Measurements from ENCODE around the gene SMG5.
"Not testable (repeated sequence)": the region's sequence is repeated elsewhere in the genome, so short reads cannot be mapped to it uniquely, and the experiment has no call there.

Gene SMG5

DNA sequence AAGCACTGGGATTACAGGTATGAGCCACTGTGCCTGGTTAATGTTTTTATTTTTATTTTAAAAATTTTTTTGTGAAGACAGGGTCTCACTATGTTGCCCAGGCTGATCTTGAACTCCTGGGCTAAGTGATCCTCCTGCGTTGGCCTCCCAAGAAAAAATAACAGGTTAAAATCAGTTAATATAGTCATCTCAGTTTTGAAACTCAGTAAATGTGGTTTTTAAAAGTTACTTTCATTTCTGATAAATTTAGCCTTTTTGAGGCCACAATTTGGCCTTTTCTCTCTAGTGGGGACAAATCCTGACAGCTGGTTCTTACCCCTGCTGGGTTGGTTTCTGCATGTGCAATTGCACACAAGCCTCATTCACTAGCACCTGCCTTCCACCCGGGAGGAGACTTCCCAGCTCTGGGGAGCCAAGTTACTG, 56.5 kb downstream of the SMG5 start:
- TF ChIP-seq, protein P1, sequence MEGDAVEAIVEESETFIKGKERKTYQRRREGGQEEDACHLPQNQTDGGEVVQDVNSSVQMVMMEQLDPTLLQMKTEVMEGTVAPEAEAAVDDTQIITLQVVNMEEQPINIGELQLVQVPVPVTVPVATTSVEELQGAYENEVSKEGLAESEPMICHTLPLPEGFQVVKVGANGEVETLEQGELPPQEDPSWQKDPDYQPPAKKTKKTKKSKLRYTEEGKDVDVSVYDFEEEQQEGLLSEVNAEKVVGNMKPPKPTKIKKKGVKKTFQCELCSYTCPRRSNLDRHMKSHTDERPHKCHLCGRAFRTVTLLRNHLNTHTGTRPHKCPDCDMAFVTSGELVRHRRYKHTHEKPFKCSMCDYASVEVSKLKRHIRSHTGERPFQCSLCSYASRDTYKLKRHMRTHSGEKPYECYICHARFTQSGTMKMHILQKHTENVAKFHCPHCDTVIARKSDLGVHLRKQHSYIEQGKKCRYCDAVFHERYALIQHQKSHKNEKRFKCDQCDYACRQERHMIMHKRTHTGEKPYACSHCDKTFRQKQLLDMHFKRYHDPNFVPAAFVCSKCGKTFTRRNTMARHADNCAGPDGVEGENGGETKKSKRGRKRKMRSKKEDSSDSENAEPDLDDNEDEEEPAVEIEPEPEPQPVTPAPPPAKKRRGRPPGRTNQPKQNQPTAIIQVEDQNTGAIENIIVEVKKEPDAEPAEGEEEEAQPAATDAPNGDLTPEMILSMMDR (conservative IDR thresholded peaks at IDR 0.05), result no peak
- no peak for TF ChIP-seq ZFX (IDR thresholded peaks at IDR 0.05)
- H3K27ac ChIP-seq, result no peak overlapping the region

DNA sequence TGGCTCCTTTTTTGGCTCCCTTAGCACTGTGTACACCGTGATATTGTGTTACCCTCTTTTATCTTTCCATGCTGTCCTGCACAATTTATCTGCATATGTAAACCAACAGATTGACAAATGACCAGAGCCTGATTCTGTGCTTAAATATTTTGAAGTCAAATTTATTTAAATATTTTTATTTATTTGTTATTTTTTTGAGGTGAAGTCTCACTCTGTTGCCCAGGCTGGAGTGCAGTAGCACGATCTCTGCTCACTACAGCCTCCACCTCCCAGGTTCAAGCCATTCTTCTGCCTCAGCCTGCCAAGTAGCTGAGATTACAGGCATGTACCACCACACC, 57.0 kb downstream of the SMG5 start:
- TF ChIP-seq, protein P1 (conservative IDR thresholded peaks at IDR 0.05), result no peak; the same call in 1 of the 2 replicates
- H3K27ac ChIP-seq, result no peak overlapping the region

DNA sequence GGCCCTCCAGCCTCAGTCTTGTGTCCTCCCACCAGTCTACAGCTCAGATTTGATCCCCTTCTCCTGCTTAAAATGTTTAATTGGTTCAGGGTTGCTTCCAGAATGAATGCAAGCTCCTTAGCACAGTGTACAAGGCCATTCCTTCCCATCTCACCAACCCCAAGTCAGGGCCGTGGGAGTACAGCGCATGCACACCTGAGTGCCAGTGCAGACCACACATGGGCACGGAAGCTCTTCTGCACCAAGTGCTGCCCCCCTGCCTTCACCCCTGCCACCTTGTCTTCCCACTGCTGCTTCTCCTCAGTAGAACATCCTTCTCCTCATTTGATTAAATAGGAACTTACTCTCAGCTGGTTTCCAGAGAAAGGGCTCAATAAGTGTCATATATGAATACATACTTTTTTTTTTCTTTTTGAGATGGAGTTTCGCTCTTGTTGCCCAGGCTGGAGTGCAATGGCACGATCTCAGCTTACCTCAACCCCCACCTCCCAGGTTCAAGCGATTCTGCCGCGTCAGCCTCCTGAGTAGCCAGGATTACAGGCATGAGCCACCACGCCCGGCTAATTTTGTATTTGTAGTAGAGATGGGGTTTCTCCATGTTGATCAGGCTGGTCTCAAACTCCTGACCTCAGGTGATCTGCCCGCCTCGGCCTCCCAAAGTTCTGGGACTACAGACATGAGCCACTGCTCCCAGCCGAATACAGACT, 60.5 kb downstream of the SMG5 start:
- no peak overlapping the region for H3K27ac ChIP-seq
- TF ChIP-seq ZFX (IDR thresholded peaks at IDR 0.05), result no peak
- TF ChIP-seq, protein P1 (conservative IDR thresholded peaks at IDR 0.05), result no peak

DNA sequence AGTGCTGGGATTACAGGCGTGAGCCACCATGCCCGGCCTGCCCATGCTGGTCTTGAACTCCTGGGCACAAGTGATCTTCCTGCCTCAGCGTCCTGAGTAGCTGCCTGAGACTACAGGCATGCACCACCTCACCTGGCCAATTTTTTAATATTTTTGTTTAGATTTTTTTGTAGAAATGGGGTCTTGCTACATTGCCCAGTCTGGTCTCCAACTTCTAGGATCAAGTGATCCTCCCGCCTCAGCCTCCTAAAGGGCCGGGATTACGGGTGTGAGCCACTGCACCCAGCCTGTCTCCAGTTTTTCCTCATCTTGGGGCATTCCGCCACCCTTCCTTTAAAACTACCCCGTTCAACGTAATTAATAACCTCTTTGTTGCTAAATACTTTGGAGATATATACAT, 62.4 kb downstream of the SMG5 start:
- no peak overlapping the region for H3K27ac ChIP-seq
- TF ChIP-seq ZFX (IDR thresholded peaks at IDR 0.05), result no peak
- TF ChIP-seq, protein P1 (conservative IDR thresholded peaks at IDR 0.05), result no peak

DNA sequence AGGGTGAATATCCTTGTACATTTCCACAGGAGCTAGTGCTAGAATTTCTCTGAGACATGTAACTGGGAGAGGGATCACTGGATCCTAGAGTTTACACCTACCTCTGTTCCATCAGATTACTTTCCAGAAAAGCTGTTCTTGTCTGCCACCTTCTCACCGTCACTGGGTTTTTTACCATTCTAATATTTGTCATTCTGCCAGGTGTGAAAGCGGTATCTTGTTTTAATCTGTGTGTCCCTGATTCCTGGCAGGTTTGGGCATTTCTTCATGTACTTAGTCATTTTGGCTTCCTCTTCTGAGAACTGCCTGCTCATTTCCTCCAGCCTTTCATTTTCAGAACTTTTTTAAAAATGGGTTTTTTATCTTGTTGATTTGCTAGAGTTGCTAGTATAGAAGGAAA, 64.8 kb downstream of the SMG5 start:
- H3K27ac ChIP-seq, result peak overlapping the region; percentile 69
- TF ChIP-seq, protein P1 (conservative IDR thresholded peaks at IDR 0.05), result no peak
- no peak for TF ChIP-seq ZFX (IDR thresholded peaks at IDR 0.05)

DNA sequence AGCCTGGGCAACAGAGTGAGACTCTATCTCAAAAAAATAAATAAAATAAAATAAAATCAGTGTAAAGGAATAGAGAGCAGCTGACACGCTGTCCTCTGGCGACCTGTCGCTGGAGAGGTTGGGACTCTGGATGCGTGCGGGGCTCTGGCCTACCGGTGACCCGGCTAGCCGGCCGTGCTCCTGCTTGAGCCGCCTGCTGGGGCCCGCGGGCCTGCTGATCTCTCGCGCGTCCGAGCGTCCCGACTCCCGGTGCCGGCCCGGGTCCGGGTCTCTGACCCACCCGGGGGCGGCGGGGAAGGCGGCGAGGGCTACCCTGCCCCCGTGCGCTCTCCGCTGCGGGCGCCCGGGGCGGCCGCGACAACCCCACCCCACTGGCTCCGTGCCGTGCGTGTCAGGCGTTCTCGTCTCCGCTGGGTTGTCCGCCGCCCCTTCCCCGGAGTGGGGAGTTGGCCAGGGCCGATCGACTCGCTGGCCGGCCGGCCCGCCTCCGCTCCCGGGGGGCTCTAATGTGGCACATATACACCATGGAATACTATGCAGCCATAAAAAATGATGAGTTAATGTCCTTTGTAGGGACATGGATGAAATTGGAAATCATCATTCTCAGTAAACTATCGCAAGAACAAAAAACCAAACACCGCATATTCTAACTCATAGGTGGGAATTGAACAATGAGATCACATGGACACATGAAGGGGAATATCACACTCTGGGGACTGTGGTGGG, 66.1 kb downstream of the SMG5 start:
- not testable (repeated sequence) for H3K27ac ChIP-seq

DNA sequence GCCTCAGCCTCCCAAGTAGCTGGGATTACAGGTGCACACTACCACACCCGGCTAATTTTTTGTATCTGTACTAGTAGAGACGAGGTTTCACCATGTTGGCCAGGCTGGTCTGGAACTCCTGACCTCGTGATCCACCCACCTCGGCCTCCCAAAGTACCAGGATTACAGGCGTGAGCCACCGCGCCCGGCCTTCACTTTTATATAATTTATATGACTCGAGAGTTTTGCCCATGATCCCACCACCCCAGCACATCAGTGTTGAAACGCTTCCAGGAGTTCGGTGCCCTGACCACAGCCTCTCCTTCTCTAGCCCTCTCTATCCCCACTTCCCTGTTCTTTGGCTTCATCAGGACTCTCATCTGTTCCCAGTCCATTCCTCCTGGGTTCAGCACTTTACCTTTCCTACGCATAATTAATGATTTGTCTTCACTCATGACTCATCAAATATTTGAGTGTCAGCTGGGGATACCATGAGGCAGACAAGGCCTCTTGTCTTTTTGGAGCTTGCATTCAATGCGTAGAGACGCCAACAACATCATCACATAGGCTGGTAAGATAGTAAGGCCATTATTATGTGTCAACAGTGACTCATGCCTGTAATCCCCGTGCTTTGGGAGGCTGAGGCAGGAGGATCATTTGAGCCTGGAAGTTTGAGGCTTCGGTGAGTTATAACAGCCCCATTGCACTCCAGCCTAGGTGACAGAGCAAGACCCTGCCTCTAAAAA, 68.4 kb downstream of the SMG5 start:
- TF ChIP-seq, protein P1 (conservative IDR thresholded peaks at IDR 0.05), result no peak
- no peak for TF ChIP-seq ZFX (IDR thresholded peaks at IDR 0.05)
- H3K27ac ChIP-seq, result peak overlapping the region; percentile 92
